Colonic mucosa (tissue), 4 donors: ENCODE data around the gene SLAMF1. TPM values are rescaled to one million over a fixed set of nuclear protein-coding genes. Genes with fewer than 3 reads are reported as not detected.

Source experiments
- DNase-seq: peaks from one replicate; pipeline ENCODE4 v3.0.0-alpha.2; 2020
- H3K27ac ChIP-seq: fragments of 200-600 bp; one replicate; pipeline ENCODE4 v1.8.0; 2021
- H3K27me3 ChIP-seq: fragments of 200-600 bp; one replicate; pipeline ENCODE4 v1.8.0; 2021
- H3K36me3 ChIP-seq: fragments of 200-600 bp; one replicate; pipeline ENCODE4 v1.8.0; 2021
- H3K4me1 ChIP-seq: fragments of 200-600 bp; one replicate; pipeline ENCODE4 v1.8.0; 2021; ENCODE audit warnings: mild to moderate bottlenecking
- H3K4me3 ChIP-seq: fragments of 200-600 bp; one replicate; pipeline ENCODE4 v1.8.0; 2021
- H3K9ac ChIP-seq, 2 donors: one replicate each; pipeline ENCODE4 v1.7.0; 2013; ENCODE audit warnings: control low read depth in 2 of 2, low read depth in 2 of 2, low read length in 2 of 2
- H3K9me3 ChIP-seq: fragments of 200-600 bp; one replicate; pipeline ENCODE4 v1.8.0; 2021
- CTCF ChIP-seq: fragments of 200-600 bp; IDR thresholded peaks from one replicate; pipeline ENCODE4 v1.8.0; 2022; ENCODE audit warnings: antibody characterized with exemption, mild to moderate bottlenecking
- intact Hi-C: fragments of 100-400 bp; cut with DNase I; formaldehyde crosslinking; loops from one replicate; pipeline ENCODE4 v1.14.1; 2022
- total RNA-seq, 2 donors: library from RNA; stranded (reverse); fragmentation: NEBNext Ultra II Directional in 1 of 2; extraction: Animal tissue kit (Norgen Biotek cat#: 25700) in 1 of 2; gene quantifications; one replicate each; pipeline ENCODE4 v1.2.1, GENCODE V29; 2021
- donor health status: healthy.
- donor health status: DM: no; HTN: no; CAD: no.
- donor health status: DM: no; HTN: no; CAD: no.

The SLAMF1 gene
- total RNA-seq, 2 donors from 2014 or later: 0.69 to 1.2 TPM

GRCh38 chr1:160646180-160646579 lies 664 bp downstream of the SLAMF1 start:
- TF ChIP-seq CTCF: no peak
- Histone ChIP-seq H3K9ac (peak overlapping the region; percentile 19 to 51), H3K9me3 (no peaks in the 10 kb centered on the region), H3K4me3 (peak overlapping the region; percentile 18), H3K36me3 (no peaks in the 10 kb centered on the region), H3K4me1 (no peaks in the 10 kb centered on the region), H3K27me3 (no peaks in the 10 kb centered on the region), H3K27ac (peak overlapping the region; percentile 38)
- intact Hi-C loops: no loop called here
- no peak for DNase-seq

GRCh38 chr1:160645386-160646130 lies 1.3 kb downstream of the SLAMF1 start:
- no peaks in the 10 kb centered on the region for H3K27me3 ChIP-seq
- no peaks in the 10 kb centered on the region for H3K9me3 ChIP-seq
- no peak overlapping the region for H3K27ac ChIP-seq
- no peak for DNase-seq
- intact Hi-C loops: no loop called here
- TF ChIP-seq CTCF: no peak
- no peaks in the 10 kb centered on the region for H3K36me3 ChIP-seq
- peak overlapping the region; percentile 18 for H3K4me3 ChIP-seq
- H3K4me1 ChIP-seq: no peaks in the 10 kb centered on the region
- peak overlapping the region in 1 of 2 donors; percentile 51 for H3K9ac ChIP-seq

- no peak overlapping the region for H3K27ac ChIP-seq
- no peaks in the 10 kb centered on the region for H3K27me3 ChIP-seq
- no peaks in the 10 kb centered on the region for H3K36me3 ChIP-seq
- no peak for DNase-seq
- H3K4me3 ChIP-seq: no peak overlapping the region
- no peak overlapping the region for H3K9ac ChIP-seq
- TF ChIP-seq CTCF: no peak
- intact Hi-C loops: no loop called here
- no peaks in the 10 kb centered on the region for H3K9me3 ChIP-seq
- H3K4me1 ChIP-seq: no peaks in the 10 kb centered on the region
These were observed 2.4 kb downstream of the SLAMF1 start for GRCh38 chr1:160644399-160644798.

- intact Hi-C loops: no loop called here
- Histone ChIP-seq H3K27me3 (no peaks in the 10 kb centered on the region), H3K36me3 (no peaks in the 10 kb centered on the region), H3K4me3 (no peak overlapping the region), H3K9me3 (no peaks in the 10 kb centered on the region), H3K9ac (no peak overlapping the region), H3K4me1 (no peaks in the 10 kb centered on the region), H3K27ac (no peak overlapping the region)
- no peak for DNase-seq
- TF ChIP-seq CTCF: no peak
These were observed 3.7 kb downstream of the SLAMF1 start for GRCh38 chr1:160643138-160643537.

GRCh38 chr1:160642281-160642644 lies 4.6 kb downstream of the SLAMF1 start:
- H3K36me3 ChIP-seq: no peaks in the 10 kb centered on the region
- no peaks in the 10 kb centered on the region for H3K4me1 ChIP-seq
- DNase-seq: no peak
- H3K27ac ChIP-seq: no peak overlapping the region
- no peak overlapping the region for H3K4me3 ChIP-seq
- H3K27me3 ChIP-seq: no peaks in the 10 kb centered on the region
- intact Hi-C loops: no loop called here
- no peak for TF ChIP-seq CTCF
- H3K9me3 ChIP-seq: no peaks in the 10 kb centered on the region
- H3K9ac ChIP-seq: no peak overlapping the region
